ENCODE measurements around the gene ZSWIM4. TPM values are rescaled to one million over a fixed set of nuclear protein-coding genes. Genes with fewer than 3 reads are reported as not detected.

ZSWIM4 gene
- polyA plus RNA-seq, 1 donor (not counting 4 experiments of a cell fraction or from before 2014, with no cell fraction given) = 0.71 TPM

- Histone ChIP-seq H4K20me1 (ENCODE audit: control insufficient read depth, extremely low read depth, insufficient read depth, low read length) (no peaks in the 10 kb centered on the region), H2AFZ (ENCODE audit: control insufficient read depth, low read length) (no peak overlapping the region), H3K4me3 (ENCODE audit: control insufficient read depth in 2 of 3, extremely low read depth in 1 of 3, insufficient read depth in 2 of 3, low read depth in 1 of 3, low read length in 3 of 3) (no peak overlapping the region), H3K79me2 (ENCODE audit: control insufficient read depth, insufficient read depth, low read length) (no peaks in the 10 kb centered on the region), H3K4me1 (ENCODE audit: control insufficient read depth, extremely low read depth, insufficient read depth, low read length) (no peaks in the 10 kb centered on the region), H3K9me3 (ENCODE audit: control insufficient read depth, low read depth, low read length) (no peaks in the 10 kb centered on the region), H3K27me3 (ENCODE audit: control insufficient read depth, extremely low read depth, insufficient read depth, low read length) (no peaks in the 10 kb centered on the region), H3K9me1 (ENCODE audit: control insufficient read depth, extremely low read depth, insufficient read depth, low read length) (no peaks in the 10 kb centered on the region), H3K36me3 (ENCODE audit: control insufficient read depth in 2 of 2, extremely low read depth in 1 of 2, insufficient read depth in 2 of 2, low read length in 2 of 2) (peaks cover 33 to 36% of the 10 kb centered on the region in 2 experiments), H3K9ac (ENCODE audit: control insufficient read depth, extremely low read depth, insufficient read depth, low read length) (no peak overlapping the region), H3K27ac (ENCODE audit: control insufficient read depth, insufficient read depth, low read length) (no peak overlapping the region), H3K4me2 (ENCODE audit: control insufficient read depth, extremely low read depth, insufficient read depth, low read depth, low read length) (no peak overlapping the region)
- DNase-seq (ENCODE audit: low read depth, low spot score) = no peak
- no peak for TF ChIP-seq EZH2 (IDR thresholded peaks at IDR 0.05; ENCODE audit: low read length)
- TF ChIP-seq, protein P1, sequence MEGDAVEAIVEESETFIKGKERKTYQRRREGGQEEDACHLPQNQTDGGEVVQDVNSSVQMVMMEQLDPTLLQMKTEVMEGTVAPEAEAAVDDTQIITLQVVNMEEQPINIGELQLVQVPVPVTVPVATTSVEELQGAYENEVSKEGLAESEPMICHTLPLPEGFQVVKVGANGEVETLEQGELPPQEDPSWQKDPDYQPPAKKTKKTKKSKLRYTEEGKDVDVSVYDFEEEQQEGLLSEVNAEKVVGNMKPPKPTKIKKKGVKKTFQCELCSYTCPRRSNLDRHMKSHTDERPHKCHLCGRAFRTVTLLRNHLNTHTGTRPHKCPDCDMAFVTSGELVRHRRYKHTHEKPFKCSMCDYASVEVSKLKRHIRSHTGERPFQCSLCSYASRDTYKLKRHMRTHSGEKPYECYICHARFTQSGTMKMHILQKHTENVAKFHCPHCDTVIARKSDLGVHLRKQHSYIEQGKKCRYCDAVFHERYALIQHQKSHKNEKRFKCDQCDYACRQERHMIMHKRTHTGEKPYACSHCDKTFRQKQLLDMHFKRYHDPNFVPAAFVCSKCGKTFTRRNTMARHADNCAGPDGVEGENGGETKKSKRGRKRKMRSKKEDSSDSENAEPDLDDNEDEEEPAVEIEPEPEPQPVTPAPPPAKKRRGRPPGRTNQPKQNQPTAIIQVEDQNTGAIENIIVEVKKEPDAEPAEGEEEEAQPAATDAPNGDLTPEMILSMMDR (optimal IDR thresholded peaks at IDR 0.05 in 1 of 3, IDR thresholded peaks at IDR 0.05 in 1 of 3, conservative IDR thresholded peaks at IDR 0.05 in 1 of 3; ENCODE audit: extremely low read depth in 1 of 3, insufficient read depth in 2 of 3, low read length in 3 of 3) = no peak
- dilution Hi-C loops (cut with MboI; ENCODE audit: extremely low pct_ligation_motif_present, low sequenced_read_pairs) = no loop called here
- no peak for FAIRE-seq
These were observed 39.0 kb upstream of the ZSWIM4 start for GRCh38 chr19:13756210-13756609.

GRCh38 chr19:13757805-13758772 is 37.2 kb upstream of the ZSWIM4 start:
- Histone ChIP-seq H3K36me3 (ENCODE audit: control insufficient read depth in 2 of 2, extremely low read depth in 1 of 2, insufficient read depth in 2 of 2, low read length in 2 of 2) (peaks cover 29 to 32% of the 10 kb centered on the region in 2 experiments), H3K4me1 (ENCODE audit: control insufficient read depth, extremely low read depth, insufficient read depth, low read length) (no peaks in the 10 kb centered on the region), H3K9me3 (ENCODE audit: control insufficient read depth, low read depth, low read length) (no peaks in the 10 kb centered on the region), H3K27ac (ENCODE audit: control insufficient read depth, insufficient read depth, low read length) (no peak overlapping the region), H3K4me2 (ENCODE audit: control insufficient read depth, extremely low read depth, insufficient read depth, low read depth, low read length) (no peak overlapping the region), H3K9ac (ENCODE audit: control insufficient read depth, extremely low read depth, insufficient read depth, low read length) (no peak overlapping the region), H3K9me1 (ENCODE audit: control insufficient read depth, extremely low read depth, insufficient read depth, low read length) (no peaks in the 10 kb centered on the region), H3K27me3 (ENCODE audit: control insufficient read depth, extremely low read depth, insufficient read depth, low read length) (no peaks in the 10 kb centered on the region), H4K20me1 (ENCODE audit: control insufficient read depth, extremely low read depth, insufficient read depth, low read length) (no peaks in the 10 kb centered on the region), H3K4me3 (ENCODE audit: control insufficient read depth in 2 of 3, extremely low read depth in 1 of 3, insufficient read depth in 2 of 3, low read depth in 1 of 3, low read length in 3 of 3) (no peak overlapping the region), H3K79me2 (ENCODE audit: control insufficient read depth, insufficient read depth, low read length) (peaks cover 4% of the 10 kb centered on the region), H2AFZ (ENCODE audit: control insufficient read depth, low read length) (no peak overlapping the region)
- dilution Hi-C loops (cut with MboI; ENCODE audit: extremely low pct_ligation_motif_present, low sequenced_read_pairs) = no loop called here
- no peak for TF ChIP-seq EZH2 (IDR thresholded peaks at IDR 0.05; ENCODE audit: low read length)
- TF ChIP-seq, protein P1 (optimal IDR thresholded peaks at IDR 0.05 in 1 of 3, IDR thresholded peaks at IDR 0.05 in 1 of 3, conservative IDR thresholded peaks at IDR 0.05 in 1 of 3; ENCODE audit: extremely low read depth in 1 of 3, insufficient read depth in 2 of 3, low read length in 3 of 3) = no peak
- FAIRE-seq (no peak), DNase-seq (ENCODE audit: low read depth, low spot score) (no peak)

Measured in keratinocyte (primary cell).